Measurements from ENCODE around the gene COG2.

DNA sequence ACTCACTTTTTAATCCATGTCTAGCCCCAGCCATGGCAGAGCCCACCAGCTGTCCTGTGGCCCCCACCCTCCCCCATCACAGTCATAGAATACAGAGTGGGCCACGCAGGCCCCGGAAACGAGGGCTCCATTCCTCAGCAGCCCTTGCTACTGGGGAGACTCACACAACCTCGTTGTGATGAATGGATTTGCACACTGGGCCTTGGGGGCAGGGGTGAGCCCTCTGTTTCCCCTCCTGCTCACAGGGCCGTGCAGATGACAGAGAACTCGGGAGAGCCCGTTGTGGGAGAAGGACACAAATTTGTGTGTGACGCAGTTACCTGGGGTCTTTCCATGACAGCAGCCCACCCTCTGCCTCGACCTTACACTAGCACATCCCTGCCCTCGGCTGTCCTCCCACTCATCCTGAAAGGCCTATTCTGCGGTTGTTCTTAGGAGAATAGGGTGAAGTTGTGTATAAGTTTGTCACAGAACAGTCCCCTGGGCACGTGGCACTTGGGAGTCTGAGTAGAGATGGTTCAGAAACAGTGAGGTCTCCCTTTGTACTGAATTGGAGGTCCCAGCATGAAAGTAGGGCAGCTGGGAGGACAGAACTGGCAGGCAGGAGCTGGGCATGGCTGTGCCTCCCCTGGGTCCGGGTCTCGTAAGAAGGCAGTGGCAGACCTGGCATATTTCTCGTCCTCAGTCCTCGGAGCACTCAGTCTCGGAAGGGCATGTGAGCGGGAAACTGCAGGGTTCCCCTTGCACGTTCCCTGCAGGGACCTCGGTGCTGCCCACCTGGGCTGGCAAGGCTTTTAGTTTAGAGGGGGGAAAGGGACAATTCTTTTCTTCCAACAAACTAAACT, 64.8 kb downstream of the COG2 start:
- TF ChIP-seq POLR2A (IDR thresholded peaks at IDR 0.05; ENCODE audit: low read length) (no peak), GATA1 (IDR thresholded peaks at IDR 0.05; ENCODE audit: low read depth, low read length) (no peak)

Measured in erythroblast (primary cell).